ENCODE results near the gene BORCS6.

Gene BORCS6

DNA sequence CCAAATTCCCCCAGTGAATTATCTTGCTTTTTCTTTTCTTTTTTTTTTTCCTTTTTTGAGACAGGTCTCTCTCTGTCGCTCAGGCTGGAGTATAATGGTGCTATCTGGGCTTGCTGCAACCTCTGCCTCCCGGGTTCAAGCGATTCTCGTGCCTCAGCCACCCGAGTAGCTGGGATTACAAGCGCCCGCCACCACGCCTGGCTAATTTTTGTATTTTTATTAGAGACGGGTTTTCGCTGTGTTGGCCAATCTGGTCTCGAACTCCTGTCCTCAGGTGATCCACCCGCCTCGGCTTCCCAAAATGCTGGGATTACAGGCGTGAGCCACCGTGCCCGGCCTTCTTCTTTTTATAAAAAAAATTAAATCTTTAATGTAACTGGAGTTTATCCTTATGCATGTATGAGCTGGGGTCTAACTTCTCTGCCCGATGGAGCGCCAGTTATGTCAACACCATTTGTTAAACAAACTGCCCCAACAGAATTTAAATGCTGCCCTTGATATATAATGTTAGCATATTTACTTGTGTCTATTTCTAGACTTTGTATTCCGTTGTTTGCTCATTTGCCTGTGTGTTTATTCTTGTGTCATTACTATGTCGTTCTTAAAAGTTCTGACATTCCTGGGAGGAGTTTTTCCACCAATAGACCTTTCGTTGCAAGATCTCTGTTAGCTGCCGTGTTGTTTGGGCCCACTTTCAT lies 20.9 kb upstream of the BORCS6 start:
- no peak for DNase-seq

- DNase-seq, result peak; percentile 78
Measured at GRCh38 chr17:8209907-8210760, 20.2 kb upstream of the BORCS6 start, which contains the start of gene AURKB. AURKB (minus strand) TSS chr17:8210575; CDS start chr17:8210224, 351 bp downstream.

GRCh38 chr17:8206536-8206935 lies 16.6 kb upstream of the BORCS6 start:
- DNase-seq, result no peak

- DNase-seq, result no peak
Measured at GRCh38 chr17:8204761-8205555, 15.0 kb upstream of the BORCS6 start.

- DNase-seq, result peak; percentile 64
Measured at GRCh38 chr17:8192070-8192815, 2.3 kb upstream of the BORCS6 start.

DNA sequence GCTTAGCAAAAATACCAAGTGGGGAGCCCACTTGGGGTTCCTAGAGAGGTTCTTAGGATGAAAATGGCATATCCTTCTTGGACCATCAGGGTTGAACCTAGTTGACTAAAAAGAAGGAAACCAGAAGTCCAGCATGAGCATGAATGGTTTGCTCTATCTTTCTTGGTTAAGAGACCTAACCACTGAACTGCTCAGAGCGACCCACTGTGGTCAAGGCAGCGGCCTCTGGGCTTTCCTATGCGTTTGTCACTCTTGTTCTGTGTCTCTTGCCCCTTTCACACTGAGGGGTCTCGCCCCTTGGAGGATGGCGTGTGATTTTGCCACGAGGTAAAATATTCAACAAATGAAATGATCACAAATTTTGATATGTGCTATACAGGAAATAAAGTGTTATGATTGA lies 526 bp upstream of the BORCS6 start:
- DNase-seq, result no peak

DNA sequence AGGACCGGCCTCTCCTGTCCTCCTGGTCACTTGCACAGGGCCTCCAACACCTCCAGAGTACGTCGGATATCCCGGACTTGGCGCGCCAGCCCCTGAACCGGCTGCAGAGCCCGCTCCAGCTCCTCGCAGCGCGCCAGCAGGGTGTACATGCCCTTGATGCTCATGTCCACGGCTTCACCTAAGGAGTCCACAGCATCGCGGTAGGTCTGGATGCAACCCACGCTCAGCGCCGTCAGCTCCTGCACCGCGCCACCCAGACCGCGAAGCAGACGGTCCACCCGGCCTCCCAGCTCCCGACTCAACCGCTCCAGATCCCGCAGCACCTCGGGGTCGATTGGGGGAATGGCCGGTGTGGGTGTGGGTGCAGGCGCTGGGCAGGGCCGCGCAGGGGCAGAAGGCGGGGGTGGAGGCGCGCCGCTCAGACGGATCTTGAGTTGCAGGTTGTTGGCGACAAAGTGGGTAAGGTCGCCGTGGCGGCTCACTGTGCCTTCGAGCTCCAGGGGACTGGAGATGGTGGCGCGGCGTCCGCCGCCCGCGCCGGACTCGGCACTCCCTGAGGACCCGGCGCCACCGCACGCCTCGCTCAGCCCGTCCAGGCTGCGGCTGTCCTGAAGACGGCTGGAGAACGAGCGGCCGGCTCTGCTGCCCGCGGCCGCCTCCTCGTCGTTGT lies 804 bp downstream of the BORCS6 start:
- no peak for DNase-seq

GRCh38 chr17:8188263-8188839 lies 1.6 kb downstream of the BORCS6 start:
- DNase-seq, result no peak

- DNase-seq, result peak; percentile 70
Measured at GRCh38 chr17:8187517-8188262, 2.3 kb downstream of the BORCS6 start.

DNA sequence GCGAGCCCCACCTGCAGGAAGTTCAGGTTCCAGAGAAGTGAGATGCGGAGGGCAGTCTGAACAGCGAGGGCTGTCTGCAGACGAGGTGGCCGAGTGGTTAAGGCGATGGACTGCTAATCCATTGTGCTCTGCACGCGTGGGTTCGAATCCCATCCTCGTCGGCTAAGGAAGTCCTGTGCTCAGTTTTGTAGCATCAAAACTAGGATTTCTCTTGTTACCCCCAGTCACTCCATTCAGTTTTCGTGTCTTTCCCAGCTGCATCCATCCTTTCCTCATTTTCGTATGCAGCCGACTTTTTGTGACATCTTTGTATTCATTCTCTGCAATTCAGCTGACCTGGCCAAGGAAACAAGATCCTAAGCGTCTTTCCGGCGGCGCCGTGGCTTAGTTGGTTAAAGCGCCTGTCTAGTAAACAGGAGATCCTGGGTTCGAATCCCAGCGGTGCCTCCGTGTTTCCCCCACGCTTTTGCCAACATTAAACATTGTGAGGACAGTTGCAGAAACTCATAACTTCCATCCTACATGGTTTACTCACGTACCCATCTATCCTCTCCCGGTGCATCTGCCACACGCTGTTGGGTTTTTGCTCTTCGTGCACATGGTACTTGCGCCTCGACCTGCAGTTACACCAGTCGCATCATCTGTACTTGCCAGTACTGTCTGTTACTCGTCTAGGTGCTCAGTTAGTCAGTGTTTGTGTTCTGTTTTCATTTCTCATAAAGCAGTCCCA lies 3.0 kb downstream of the BORCS6 start:
- DNase-seq, result peak; percentile 72

DNA sequence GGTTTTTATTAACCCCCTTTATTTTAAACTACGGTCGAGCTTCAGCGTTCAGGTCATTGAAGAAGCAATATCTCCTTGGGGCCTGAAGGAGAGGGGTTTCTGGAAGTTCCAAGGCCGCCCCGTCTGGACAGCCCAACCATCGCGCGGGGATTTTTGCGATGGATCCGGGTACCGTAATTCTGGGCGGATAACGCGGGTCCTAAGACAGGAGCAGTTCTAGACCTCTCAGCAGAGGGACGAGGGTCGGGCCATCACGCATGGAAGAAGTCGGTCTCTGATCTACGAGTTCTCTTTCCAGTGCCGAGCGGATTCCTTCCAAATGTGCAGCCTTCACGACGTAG lies 3.6 kb downstream of the BORCS6 start:
- no peak for DNase-seq

GRCh38 chr17:8185582-8186445 lies 4.2 kb downstream of the BORCS6 start:
- peak; percentile 27 for DNase-seq

DNA sequence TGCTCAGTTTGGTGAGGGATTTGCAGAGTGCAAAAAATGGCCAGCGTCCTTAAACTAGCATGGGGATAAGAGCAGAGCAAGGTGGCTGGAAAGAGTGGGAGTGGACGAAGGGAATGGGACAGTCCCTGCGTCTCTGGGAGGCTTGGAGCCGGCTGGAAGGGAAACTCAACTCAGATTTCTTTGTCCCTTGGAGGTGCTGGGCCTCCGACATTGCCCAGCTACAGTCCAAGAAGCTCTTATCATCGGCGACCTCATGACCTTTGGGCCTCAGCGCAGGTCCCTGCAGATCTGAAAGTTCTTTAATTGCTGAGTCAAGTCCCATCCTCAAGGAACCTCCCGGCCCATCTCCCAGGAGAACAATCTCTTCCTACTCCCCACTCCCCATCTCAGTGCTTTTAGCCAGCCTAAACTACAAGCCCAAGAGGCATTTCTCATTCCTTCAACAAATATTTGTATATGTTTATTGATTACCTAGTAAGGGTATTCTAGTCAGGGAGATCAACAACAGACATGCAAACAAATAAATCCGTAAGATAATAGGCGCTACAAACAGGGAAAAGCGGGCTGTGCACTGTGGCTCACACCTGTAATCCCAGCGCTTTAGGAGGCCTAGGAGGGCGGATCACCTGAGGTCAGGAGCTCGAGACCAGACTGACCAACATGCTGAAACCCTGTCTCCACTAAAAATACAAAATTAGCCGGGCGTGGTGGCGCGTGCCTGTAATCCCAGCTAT lies 12.8 kb downstream of the BORCS6 start:
- no peak for DNase-seq

DNA sequence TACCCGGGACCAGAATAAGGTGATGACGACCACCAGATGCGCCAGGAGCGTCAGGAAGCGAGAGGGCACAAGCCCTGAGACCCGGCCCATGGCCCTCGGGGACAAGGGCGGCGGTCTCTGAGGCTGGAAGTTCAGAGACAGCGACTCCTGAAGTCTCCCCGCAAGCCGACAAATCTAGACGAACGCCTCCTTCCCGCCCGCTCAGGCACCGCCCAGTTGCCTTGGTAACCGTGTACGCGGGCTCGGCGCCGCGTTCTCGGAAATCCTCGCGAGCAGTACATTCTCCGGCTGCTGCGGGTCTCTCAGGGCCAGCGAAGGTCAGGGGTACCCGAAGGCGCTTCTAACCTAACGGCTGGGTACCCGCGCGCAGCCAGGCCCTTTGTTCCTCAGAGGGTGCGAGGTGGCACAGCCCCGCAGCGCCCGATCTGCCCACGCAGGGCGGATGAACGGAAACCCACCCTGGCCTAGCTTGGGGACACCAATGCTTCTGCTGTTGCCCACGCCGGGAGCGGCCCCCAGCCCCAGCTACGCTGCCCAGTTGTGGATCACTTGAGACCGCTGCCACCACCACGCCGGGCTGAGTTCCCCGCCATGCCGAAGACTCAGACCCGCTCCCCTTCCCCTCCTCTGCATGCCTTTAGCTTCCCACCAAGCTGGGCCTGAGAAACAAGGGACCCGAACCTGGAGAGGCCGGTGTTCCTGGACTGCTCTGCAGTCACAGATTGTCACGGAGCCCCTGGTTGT lies 13.6 kb downstream of the BORCS6 start, which contains the start of gene TMEM107:
TMEM107 (minus strand) TSS at position 184 of the 744 bp plus-strand sequence; CDS start at position 90, 94 bp downstream.
- peak; percentile 54 for DNase-seq

GRCh38 chr17:8175795-8176196 lies 14.2 kb downstream of the BORCS6 start:
- no peak for DNase-seq

DNA sequence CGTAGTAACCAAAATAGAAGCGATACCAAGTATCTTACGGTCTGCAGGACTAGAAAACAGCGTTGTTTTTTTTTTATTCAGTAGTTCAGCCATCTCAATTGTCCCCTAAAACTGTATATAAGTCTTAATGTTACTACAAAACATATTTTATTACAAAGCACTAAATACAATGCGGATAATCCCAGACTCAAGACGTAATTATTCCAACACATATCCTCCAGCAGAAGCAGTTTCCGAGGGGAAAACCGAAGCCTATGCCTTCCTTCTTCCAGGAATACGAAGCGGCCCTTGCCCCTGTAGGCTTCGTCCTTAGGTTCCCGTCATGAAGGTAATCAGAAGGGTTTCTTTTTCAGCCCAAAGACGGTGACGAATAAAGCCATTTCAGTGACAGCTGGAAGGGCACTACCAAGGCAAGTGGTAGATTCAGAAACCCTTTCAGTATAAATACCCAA lies 16.1 kb downstream of the BORCS6 start:
- no peak for DNase-seq

GRCh38 chr17:8173056-8173870 lies 16.7 kb downstream of the BORCS6 start:
- DNase-seq, result peak; percentile 62

All from NCI-H774 (cell line).